H1 (cell line): ENCODE results near the gene OCEL1. TPM values are rescaled to one million over a fixed set of nuclear protein-coding genes. Genes with fewer than 3 reads are reported as not detected.

Experiments used
- CTCF ChIA-PET: fragments of 300-600 bp; sonication (Branson Sonifier 250); formaldehyde crosslinking; loops from one replicate; lab custom pipeline; 2021; ENCODE audit not compliant: partially characterized antibody; lab: Charles Lee
- POLR2A ChIA-PET: fragments of 300-600 bp; sonication (Branson Sonifier 250); formaldehyde crosslinking; loops from one replicate; lab custom pipeline; 2021; ENCODE audit warnings: inconsistent platforms; ENCODE audit not compliant: partially characterized antibody; lab: Charles Lee
- DNase-seq, 2 experiments: peaks; one replicate each; pipeline versions ENCODE4 v3.0.0 to v3.0.0-alpha.2; 2010 to 2022; ENCODE audit warnings: low spot score in 2 of 2, low read depth in 1 of 2, mixed read lengths in 1 of 2
- FAIRE-seq: peaks from 2 replicates; lab custom pipeline; 2011; peaks lifted over from hg19 to GRCh38; lab: Jason Lieb, UNC
- H2AFZ ChIP-seq: 2 replicates; pipeline ENCODE4 v1.8.1; 2012; ENCODE audit warnings: low read length, inconsistent platforms
- H2AK5ac ChIP-seq: 2 replicates; pipeline ENCODE4 v1.6.1; 2013; ENCODE audit warnings: low read depth, low read length
- H2BK120ac ChIP-seq: replicated peaks from 2 replicates; pipeline ENCODE3; 2013; ENCODE audit warnings: low read depth, low read length, inconsistent platforms
- H2BK12ac ChIP-seq: 2 replicates; pipeline ENCODE4 v1.6.1; 2013; ENCODE audit warnings: low read depth, low read length
- H2BK15ac ChIP-seq: 2 replicates; pipeline ENCODE4 v1.6.1; 2013; ENCODE audit warnings: low read length
- H2BK20ac ChIP-seq: 2 replicates; pipeline ENCODE4 v1.6.1; 2013; ENCODE audit warnings: low read length
- H2BK5ac ChIP-seq: 2 replicates; pipeline ENCODE4 v1.6.1; 2013; ENCODE audit warnings: low read depth, low read length
- H3K14ac ChIP-seq: 2 replicates; pipeline ENCODE4 v1.6.1; 2013; ENCODE audit warnings: inconsistent platforms; ENCODE audit not compliant: insufficient read length
- H3K18ac ChIP-seq: 2 replicates; pipeline ENCODE4 v1.6.1; 2013; ENCODE audit warnings: low read length; ENCODE audit errors: extremely low read depth
- H3K23ac ChIP-seq: 2 replicates; pipeline ENCODE4 v1.6.1; 2013; ENCODE audit warnings: inconsistent platforms; ENCODE audit not compliant: insufficient read length
- H3K23me2 ChIP-seq: 2 replicates; pipeline ENCODE4 v1.6.1; 2013; ENCODE audit warnings: low read depth, low read length
- H3K27ac ChIP-seq: 2 replicates; pipeline ENCODE4 v1.6.1; 2011; ENCODE audit warnings: low read depth, low read length, inconsistent platforms
- H3K27me3 ChIP-seq, 4 experiments: replicated peaks in 1 of 4; 1 replicate in 1 of 4; 2 replicates in 3 of 4; pipeline versions ENCODE4 v1.6.1 to v1.8.1; 2011 to 2013; ENCODE audit warnings: low read length in 3 of 4, mild to moderate bottlenecking in 3 of 4, inconsistent platforms in 2 of 4, mixed read lengths in 2 of 4, moderate library complexity in 1 of 4; ENCODE audit not compliant: control insufficient read depth in 3 of 4, insufficient read depth in 3 of 4; ENCODE audit errors: extremely low read depth in 1 of 4
- H3K36me3 ChIP-seq, 4 experiments: 2 replicates each; pipeline versions ENCODE4 v1.6.1 to v1.8.1; 2011 to 2013; ENCODE audit warnings: mild to moderate bottlenecking in 4 of 4, low read length in 3 of 4, moderate library complexity in 2 of 4, control low read depth in 1 of 4, inconsistent platforms in 1 of 4; ENCODE audit not compliant: insufficient read depth in 4 of 4, control insufficient read depth in 2 of 4
- H3K4ac ChIP-seq: replicated peaks from 2 replicates; pipeline ENCODE3; 2013; ENCODE audit warnings: low read length, low read depth, mixed read lengths, inconsistent platforms; ENCODE audit not compliant: insufficient read length
- H3K4me1 ChIP-seq, 4 experiments: replicated peaks in 1 of 4; 1 replicate in 1 of 4; 2 replicates in 3 of 4; pipeline versions ENCODE4 v1.6.1 to v1.8.1; 2011 to 2013; ENCODE audit warnings: low read length in 3 of 4, inconsistent platforms in 2 of 4, mixed read lengths in 1 of 4; ENCODE audit not compliant: insufficient read depth in 4 of 4, control insufficient read depth in 3 of 4
- H3K4me2 ChIP-seq, 2 experiments: 2 replicates each; pipeline versions ENCODE4 v1.6.1 to v1.8.1; 2011 to 2013; ENCODE audit warnings: low read depth in 2 of 2, low read length in 2 of 2, control low read depth in 1 of 2, inconsistent platforms in 1 of 2, mild to moderate bottlenecking in 1 of 2; ENCODE audit not compliant: insufficient read depth in 1 of 2
- H3K4me3 ChIP-seq, 4 experiments: fragments of 200-600, 300-600 bp in 1 of 4; sonication (generic), shearing (Covaris generic), sonication (Bioruptor Twin) in 1 of 4; 2 replicates each; pipeline versions ENCODE4 v1.5.1 to v1.8.1; 2011 to 2016; ENCODE audit warnings: low read length in 4 of 4, low read depth in 3 of 4, control low read depth in 2 of 4, inconsistent platforms in 2 of 4, mild to moderate bottlenecking in 2 of 4, mixed read lengths in 1 of 4, moderate library complexity in 1 of 4; ENCODE audit not compliant: insufficient read depth in 2 of 4; ENCODE audit errors: extremely low read depth in 1 of 4
- H3K56ac ChIP-seq: replicated peaks from 2 replicates; pipeline ENCODE3; 2013; ENCODE audit warnings: low read depth, mild to moderate bottlenecking, mixed read lengths, low read length, inconsistent platforms; ENCODE audit not compliant: insufficient read length
- H3K79me1 ChIP-seq: 2 replicates; pipeline ENCODE4 v1.6.1; 2013; ENCODE audit warnings: low read depth, low read length, control low read depth
- H3K79me2 ChIP-seq, 2 experiments: 2 replicates each; pipeline versions ENCODE4 v1.6.1 to v1.8.1; 2012 to 2013; ENCODE audit warnings: low read length in 2 of 2, mild to moderate bottlenecking in 2 of 2, inconsistent platforms in 1 of 2; ENCODE audit not compliant: insufficient read depth in 2 of 2, control insufficient read depth in 1 of 2
- H3K9ac ChIP-seq, 4 experiments: replicated peaks in 1 of 4; 1 replicate in 1 of 4; 2 replicates in 3 of 4; pipeline versions ENCODE4 v1.6.1 to v1.8.1; 2011 to 2013; ENCODE audit warnings: low read depth in 3 of 4, low read length in 3 of 4, control low read depth in 2 of 4, mild to moderate bottlenecking in 2 of 4, moderate library complexity in 2 of 4, inconsistent platforms in 1 of 4; ENCODE audit errors: extremely low read depth in 1 of 4
- H3K9me3 ChIP-seq, 2 experiments: 2 replicates each; pipeline versions ENCODE4 v1.6.1 to v1.8.1; 2012 to 2013; ENCODE audit warnings: mild to moderate bottlenecking in 2 of 2, moderate library complexity in 2 of 2, control low read depth in 1 of 2, inconsistent platforms in 1 of 2, low read depth in 1 of 2, low read length in 1 of 2, mixed read lengths in 1 of 2; ENCODE audit not compliant: insufficient read depth in 2 of 2
- H4K20me1 ChIP-seq, 2 experiments: replicated peaks in 1 of 2; 2 replicates each; pipeline versions ENCODE3 to v1.8.1; 2011 to 2013; ENCODE audit warnings: inconsistent platforms in 2 of 2, low read length in 2 of 2, mild to moderate bottlenecking in 1 of 2; ENCODE audit not compliant: insufficient read depth in 2 of 2, control insufficient read depth in 1 of 2
- H4K5ac ChIP-seq: 2 replicates; pipeline ENCODE4 v1.6.1; 2013; ENCODE audit warnings: low read length, low read depth, mixed read lengths, inconsistent platforms; ENCODE audit not compliant: insufficient read length
- H4K8ac ChIP-seq: 2 replicates; pipeline ENCODE4 v1.8.0; 2013; ENCODE audit warnings: mild to moderate bottlenecking, moderate library complexity, low read length, inconsistent platforms; ENCODE audit not compliant: insufficient read depth; ENCODE audit errors: extremely low read depth
- H4K91ac ChIP-seq: replicated peaks from 2 replicates; pipeline ENCODE3; 2013; ENCODE audit warnings: low read length, mixed read lengths, inconsistent platforms; ENCODE audit not compliant: insufficient read length
- POLR2AphosphoS5 ChIP-seq: IDR thresholded peaks from 2 replicates; pipeline ENCODE4 v1.6.1; 2011; ENCODE audit warnings: low read depth, low read length
- SAP30 ChIP-seq: fragments of 300-600 bp; sonication (generic); IDR thresholded peaks from 2 replicates; pipeline ENCODE4 v1.7.1; 2012; ENCODE audit warnings: low read length, moderate library complexity, mild to moderate bottlenecking, inconsistent platforms; ENCODE audit not compliant: insufficient read depth, insufficient replicate concordance
- WGBS, 2 experiments: shearing (Covaris generic) in 1 of 2; methylation state at CpG; one replicate each; pipeline versions ENCODE4 v1.1.6 to v1.1.7; 2013 to 2015; ENCODE audit warnings: low lambda C conversion rate in 2 of 2, mixed read lengths in 2 of 2, inconsistent platforms in 1 of 2, low coverage in 1 of 2, missing lambda C conversion rate in 1 of 2; ENCODE audit not compliant: insufficient replicate concordance in 2 of 2, insufficient coverage in 1 of 2, insufficient read length in 1 of 2; ENCODE audit errors: extremely low coverage in 1 of 2, missing lambda C conversion rate in 1 of 2; 5-methylcytosine and 5-hydroxymethylcytosine counted together
- polyA plus RNA-seq, 7 experiments: library from polyadenylated mRNA; depleted of rRNA in 3 of 7; stranded (reverse) in 5 of 7; unstranded in 2 of 7; fragments of >200 nt in 5 of 7; fragments of 200-250 nt in 2 of 7; gene quantifications; 1 replicate in 5 of 7; 2 replicates in 1 of 7; 4 replicates in 1 of 7; pipeline versions ENCODE4 v1.2.1 to v1.2.3, GENCODE V29; 2011 to 2013; ENCODE audit warnings: missing spikeins in 2 of 7, mixed read lengths in 2 of 7
- total RNA-seq: library from RNA; stranded (reverse); fragmentation: NEBNext Ultra II Directional; extraction: Animal tissue kit (Norgen Biotek cat#: 25700); gene quantifications from 2 replicates; pipeline ENCODE4 v1.2.1, GENCODE V29; 2021

OCEL1 gene
- total and polyA plus RNA-seq, 2 of the 8 experiments (the other 6 are each of a cell fraction or from before 2014, with no cell fraction given): 13.3 to 32.6 TPM

- peaks cover 0 to 14% (median 7%) of the 10 kb centered on the region in 4 experiments; a peak in 6 of 7 replicates for H3K4me1 ChIP-seq
- H2BK20ac ChIP-seq: no peak overlapping the region
- ChIA-PET CTCF (interaction anchor here (0.6 to 1.8 kb wide), 7 partner anchors 9 to 94 kb away, joined by 3 to 5 read pairs (median 3); partner anchors contain the start of gene DDA1), POLR2A (interaction anchor here (0.8 to 4.2 kb wide), 25 partner anchors 9 to 388 kb away, joined by 3 to 79 read pairs (median 5); partner anchors contain the start of genes ANKLE1, ANO8, BABAM1 and DDA1)
- H3K4me2 ChIP-seq: peak overlapping the region; percentile 84 to 94
- no peaks in the 10 kb centered on the region for H3K27me3 ChIP-seq
- H2BK120ac ChIP-seq: no peak overlapping the region
- peak overlapping the region; percentile 63 to 79 (median 77) for H3K4me3 ChIP-seq
- H3K27ac ChIP-seq: peak overlapping the region; percentile 98
- H2AK5ac ChIP-seq: peak overlapping the region; percentile 77
- H4K8ac ChIP-seq: peak overlapping the region; percentile 96; the same call in 1 of the 2 replicates
- H2BK12ac ChIP-seq: 0 out of 2 replicates have a peak overlapping the region, but pooled peaks have one; percentile 71
- H3K9ac ChIP-seq: peak overlapping the region; percentile 60 to 93 (median 86)
- H4K91ac ChIP-seq: peak overlapping the region; percentile 39
- no peaks in the 10 kb centered on the region for H3K9me3 ChIP-seq
- no peaks in the 10 kb centered on the region; a peak in 1 of 4 replicates for H3K79me2 ChIP-seq
- H2BK5ac ChIP-seq: peak overlapping the region; percentile 84
- no peak overlapping the region; the same call in 1 of the 2 replicates for H2AFZ ChIP-seq
- peaks cover 7% of the 10 kb centered on the region for H3K23me2 ChIP-seq
- DNase-seq (peak in 1 of 2 experiments; percentile 52), FAIRE-seq (no peak)
- peak overlapping the region; percentile 96 for H2BK15ac ChIP-seq
- H3K79me1 ChIP-seq: peaks cover 4% of the 10 kb centered on the region; the same call in 1 of the 2 replicates
- peaks cover 4 to 13% (median 8%) of the 10 kb centered on the region in 4 experiments; a peak in 5 of 8 replicates for H3K36me3 ChIP-seq
- peak overlapping the region; percentile 80 for H3K56ac ChIP-seq
- 33% methylated on average over 16 of the region's 16 CpGs; no CpG with 5 or more reads in 1 of the 2 experiments for WGBS, 2 experiments
- no peak overlapping the region for H3K23ac ChIP-seq
- TF ChIP-seq POLR2AphosphoS5: peak; percentile 2; the same call in 1 of the 2 replicates
- no peak for TF ChIP-seq SAP30
- H4K5ac ChIP-seq: peak overlapping the region; percentile 19
- peak overlapping the region; percentile 41 for H3K18ac ChIP-seq
- H3K4ac ChIP-seq: peak overlapping the region; percentile 30
- no peaks in the 10 kb centered on the region for H4K20me1 ChIP-seq
- H3K14ac ChIP-seq: no peak overlapping the region
These were observed 11.4 kb upstream of the OCEL1 start for GRCh38 chr19:17214508-17215126.
